Stimulated activated CD4-positive, alpha-beta T cell treated with anti-CD3 and anti-CD28 coated beads, Interleukin-2, amount 100 ng/mL, for 4 hours (primary cell): ENCODE data around the gene IPPK.

Experiments
- DNase-seq: peaks from one replicate; pipeline ENCODE4 v3.0.0-alpha.2; 2020; ENCODE audit warnings: low read depth

IPPK gene

GRCh38 chr9:92657296-92658094, 12.4 kb downstream of the IPPK start:
- no peak for DNase-seq

GRCh38 chr9:92656537-92656925, 13.4 kb downstream of the IPPK start:
- no peak for DNase-seq

- no peak for DNase-seq
These were observed 13.9 kb downstream of the IPPK start for GRCh38 chr9:92655896-92656536.

GRCh38 chr9:92655366-92655765, 14.6 kb downstream of the IPPK start:
- no peak for DNase-seq

GRCh38 chr9:92654481-92655301, 15.2 kb downstream of the IPPK start:
- no peak for DNase-seq

GRCh38 chr9:92652461-92652860, 17.5 kb downstream of the IPPK start:
- DNase-seq = no peak

GRCh38 chr9:92650839-92651621, 18.9 kb downstream of the IPPK start:
- no peak for DNase-seq

- no peak for DNase-seq
These were observed 19.6 kb downstream of the IPPK start for GRCh38 chr9:92650296-92650695.

GRCh38 chr9:92649007-92649406, 20.9 kb downstream of the IPPK start:
- no peak for DNase-seq

GRCh38 chr9:92648474-92648971, 21.4 kb downstream of the IPPK start:
- no peak for DNase-seq

- DNase-seq = no peak
These were observed 22.1 kb downstream of the IPPK start for GRCh38 chr9:92647671-92648473.

- no peak for DNase-seq
These were observed 24.9 kb downstream of the IPPK start for GRCh38 chr9:92645041-92645440.

- DNase-seq = no peak
These were observed 25.7 kb downstream of the IPPK start for GRCh38 chr9:92644278-92644677.

GRCh38 chr9:92642564-92642963, 27.4 kb downstream of the IPPK start:
- no peak for DNase-seq

GRCh38 chr9:92642041-92642451, 27.9 kb downstream of the IPPK start:
- DNase-seq = no peak

- no peak for DNase-seq
These were observed 28.7 kb downstream of the IPPK start for GRCh38 chr9:92641092-92641809.

- DNase-seq = no peak
These were observed 29.4 kb downstream of the IPPK start for GRCh38 chr9:92640398-92641091.

- DNase-seq = no peak
These were observed 30.1 kb downstream of the IPPK start for GRCh38 chr9:92639791-92640271.

GRCh38 chr9:92639124-92639523, 30.8 kb downstream of the IPPK start:
- no peak for DNase-seq
